T-cell (primary cell): ENCODE data around the gene TPM1. TPM values are rescaled to one million over a fixed set of nuclear protein-coding genes. Genes with fewer than 3 reads are reported as not detected.

ENCODE experiments used
- ATAC-seq, 4 experiments: fragments of 200-7000 bp in 3 of 4; fragments of 150-1000 bp in 1 of 4; cut with Tn5 transposase; replicated peaks in 1 of 4; 1 replicate in 3 of 4; 2 replicates in 1 of 4; pipeline ENCODE4 v1.10.0; 2021; ENCODE audit warnings: moderate library complexity in 3 of 4, mild to moderate bottlenecking in 2 of 4, moderate number of reproducible peaks in 1 of 4
- CTCF ChIA-PET, 2 donors: fragments of 300-600 bp; sonication (Branson Sonifier 250); formaldehyde crosslinking; loops; one replicate each; lab custom pipeline; 2022; ENCODE audit warnings: antibody characterized with exemption in 2 of 2; lab: Charles Lee
- POLR2A ChIA-PET, 2 donors: fragments of 300-600 bp; sonication (Branson Sonifier 250); formaldehyde crosslinking; loops; one replicate each; lab custom pipeline; 2022; ENCODE audit warnings: antibody characterized with exemption in 2 of 2; lab: Charles Lee
- DNase-seq, 35 experiments: peaks; one replicate each; pipeline versions ENCODE4 v3.0.0 to v3.0.0-alpha.2; 2013 to 2023
- H3K27ac ChIP-seq: one replicate; pipeline ENCODE4 v1.5.1; 2013; ENCODE audit warnings: low read length
- H3K27me3 ChIP-seq, 2 experiments: replicated peaks in 1 of 2; 1 replicate in 1 of 2; 2 replicates in 1 of 2; pipeline versions ENCODE4 v1.6.1 to v1.7.0; 2013; ENCODE audit warnings: low read length in 1 of 2, mixed read lengths in 1 of 2; ENCODE audit not compliant: control insufficient read depth in 2 of 2, insufficient read depth in 2 of 2; ENCODE audit errors: extremely low read depth in 1 of 2
- H3K36me3 ChIP-seq, 2 donors: 1 replicate in 1 of 2; 2 replicates in 1 of 2; pipeline versions ENCODE4 v1.6.1 to v1.7.0; 2013; ENCODE audit warnings: low read length in 1 of 2; ENCODE audit not compliant: control insufficient read depth in 2 of 2, insufficient read depth in 1 of 2; ENCODE audit errors: extremely low read depth in 1 of 2
- H3K4me1 ChIP-seq, 2 experiments: 1 replicate in 1 of 2; 2 replicates in 1 of 2; pipeline versions ENCODE4 v1.6.1 to v1.7.0; 2013; ENCODE audit warnings: low read length in 2 of 2, mixed read lengths in 1 of 2; ENCODE audit not compliant: insufficient read depth in 2 of 2, control insufficient read depth in 1 of 2; ENCODE audit errors: extremely low read depth in 1 of 2
- H3K4me3 ChIP-seq, 2 donors: 1 replicate in 1 of 2; 2 replicates in 1 of 2; pipeline versions ENCODE4 v1.5.1 to v1.7.0; 2013; ENCODE audit warnings: mild to moderate bottlenecking in 2 of 2, low read length in 1 of 2, moderate library complexity in 1 of 2; ENCODE audit not compliant: control insufficient read depth in 1 of 2; ENCODE audit errors: extremely low read depth in 1 of 2
- H3K9me3 ChIP-seq: 2 replicates; pipeline ENCODE4 v1.7.0; 2013
- H3K27ac Mint-ChIP-seq, 2 donors: one replicate each; pipeline ENCODE4 v1.8.0; 2020 to 2021; ENCODE audit warnings: mild to moderate bottlenecking in 2 of 2, mixed read lengths in 2 of 2
- H3K27me3 Mint-ChIP-seq, 2 donors: one replicate each; pipeline ENCODE4 v1.8.0; 2021 to 2022; ENCODE audit warnings: mixed read lengths in 2 of 2
- H3K36me3 Mint-ChIP-seq: one replicate; pipeline ENCODE4 v1.8.0; 2021; ENCODE audit warnings: mixed read lengths
- H3K4me1 Mint-ChIP-seq, 3 donors: one replicate each; pipeline ENCODE4 v1.8.0; 2020 to 2022; ENCODE audit warnings: mixed read lengths in 3 of 3, mild to moderate bottlenecking in 1 of 3
- H3K4me3 Mint-ChIP-seq, 3 donors: one replicate each; pipeline ENCODE4 v1.8.0; 2020 to 2022; ENCODE audit warnings: mild to moderate bottlenecking in 3 of 3, mixed read lengths in 3 of 3, moderate library complexity in 3 of 3
- H3K9me3 Mint-ChIP-seq, 3 donors: one replicate each; pipeline ENCODE4 v1.8.0; 2020 to 2022; ENCODE audit warnings: mixed read lengths in 3 of 3
- WGBS: methylation state at CpG from one replicate; pipeline ENCODE4 v1.1.5; 2013; ENCODE audit warnings: missing lambda C conversion rate; ENCODE audit not compliant: insufficient coverage; 5-methylcytosine and 5-hydroxymethylcytosine counted together
- total RNA-seq, 35 experiments: library from RNA in 6 of 35; stranded (reverse) in 6 of 35; fragments of 120-200 nt in 1 of 35; gene quantifications; one replicate each; pipeline versions ENCODE4 v1.2.1 to v1.2.4 and lab custom pipeline; 2013 to 2026

TPM1 gene
- total RNA-seq, 5 donors from 2014 or later (not counting 1 experiment from before 2014, with no cell fraction given): 12.1 to 27.0 (median 23.3) TPM

- Histone ChIP-seq H3K27ac (no peak overlapping the region), H3K4me3 (no peak overlapping the region), H3K27me3 (no peaks in the 10 kb centered on the region), H3K36me3 (peaks cover 13 to 52% of the 10 kb centered on the region in 2 donors), H3K9me3 (no peaks in the 10 kb centered on the region), H3K4me1 (no peaks in the 10 kb centered on the region)
- H3K36me3 Mint-ChIP-seq: peaks cover 66% of the 10 kb centered on the region
- DNase-seq (no peak), ATAC-seq (no peak)
- H3K27me3 Mint-ChIP-seq: no peaks in the 10 kb centered on the region
- H3K4me1 Mint-ChIP-seq: no peaks in the 10 kb centered on the region
- H3K9me3 Mint-ChIP-seq: no peaks in the 10 kb centered on the region
- ChIA-PET POLR2A (no interaction called here), CTCF (interaction anchor here in 1 of 2 donors (1.7 kb wide), 1 partner anchor 14 kb away, joined by 5 read pairs; no protein-coding TSS in a partner anchor)
- no peak overlapping the region for H3K27ac Mint-ChIP-seq
- H3K4me3 Mint-ChIP-seq: no peak overlapping the region
- 100% methylated on average over 2 of the region's 4 CpGs for WGBS
Observed at GRCh38 chr15:63061975-63062374, 19.4 kb downstream of the TPM1 start.

GRCh38 chr15:63063164-63063756, 20.7 kb downstream of the TPM1 start:
- H3K9me3 Mint-ChIP-seq: no peaks in the 10 kb centered on the region
- ChIA-PET CTCF (interaction anchor here in 1 of 2 donors (1.7 kb wide), 1 partner anchor 15 kb away, joined by 5 read pairs; no protein-coding TSS in a partner anchor), POLR2A (no interaction called here)
- H3K36me3 Mint-ChIP-seq: peaks cover 65% of the 10 kb centered on the region
- H3K9me3 ChIP-seq: no peaks in the 10 kb centered on the region
- no peak for ATAC-seq
- no peaks in the 10 kb centered on the region for H3K27me3 Mint-ChIP-seq
- WGBS: 70% methylated on average over 2 of the region's 2 CpGs
- no peaks in the 10 kb centered on the region for H3K4me1 ChIP-seq
- H3K4me3 ChIP-seq: no peak overlapping the region
- no peak overlapping the region for H3K27ac Mint-ChIP-seq
- H3K4me3 Mint-ChIP-seq: no peak overlapping the region
- H3K27me3 ChIP-seq: no peaks in the 10 kb centered on the region
- no peak overlapping the region for H3K27ac ChIP-seq
- H3K4me1 Mint-ChIP-seq: no peaks in the 10 kb centered on the region
- no peak for DNase-seq
- H3K36me3 ChIP-seq: peaks cover 9 to 43% of the 10 kb centered on the region in 2 donors

- ChIA-PET CTCF (no interaction called here), POLR2A (no interaction called here)
- Histone ChIP-seq H3K36me3 (peaks cover 6 to 43% of the 10 kb centered on the region in 2 donors), H3K9me3 (no peaks in the 10 kb centered on the region), H3K4me1 (no peaks in the 10 kb centered on the region), H3K27ac (no peak overlapping the region), H3K27me3 (no peaks in the 10 kb centered on the region), H3K4me3 (no peak overlapping the region)
- Mint-ChIP-seq H3K9me3 (no peaks in the 10 kb centered on the region), H3K4me3 (no peak overlapping the region), H3K27me3 (no peaks in the 10 kb centered on the region), H3K27ac (no peak overlapping the region), H3K36me3 (peaks cover 68% of the 10 kb centered on the region), H3K4me1 (no peaks in the 10 kb centered on the region)
- ATAC-seq (no peak), DNase-seq (no peak)
- 91% methylated on average over 13 of the region's 13 CpGs for WGBS
Observed at GRCh38 chr15:63063877-63064409, 21.4 kb downstream of the TPM1 start.

GRCh38 chr15:63065262-63066221, 23.0 kb downstream of the TPM1 start:
- H3K27me3 ChIP-seq: no peaks in the 10 kb centered on the region
- WGBS: 93% methylated on average over 4 of the region's 8 CpGs
- Mint-ChIP-seq H3K36me3 (peaks cover 63% of the 10 kb centered on the region), H3K4me1 (no peaks in the 10 kb centered on the region), H3K27me3 (no peaks in the 10 kb centered on the region), H3K9me3 (no peaks in the 10 kb centered on the region), H3K27ac (no peak overlapping the region), H3K4me3 (no peak overlapping the region)
- H3K4me1 ChIP-seq: no peaks in the 10 kb centered on the region
- H3K36me3 ChIP-seq: peaks cover 5 to 27% of the 10 kb centered on the region in 2 donors
- no peak overlapping the region for H3K4me3 ChIP-seq
- ChIA-PET POLR2A (interaction anchor here in 1 of 2 donors (0.6 kb wide), 1 partner anchor 17 kb away, joined by 6 read pairs; no protein-coding TSS in a partner anchor), CTCF (interaction anchor here in 1 of 2 donors (0.6 kb wide), 1 partner anchor 364 kb away, joined by 4 read pairs; no protein-coding TSS in a partner anchor)
- no peaks in the 10 kb centered on the region for H3K9me3 ChIP-seq
- ATAC-seq (no peak), DNase-seq (no peak)
- no peak overlapping the region for H3K27ac ChIP-seq

GRCh38 chr15:63066272-63066671, 23.7 kb downstream of the TPM1 start:
- Histone ChIP-seq H3K9me3 (no peaks in the 10 kb centered on the region), H3K36me3 (peaks cover 3 to 22% of the 10 kb centered on the region in 2 donors), H3K27me3 (no peaks in the 10 kb centered on the region), H3K4me3 (no peak overlapping the region), H3K27ac (no peak overlapping the region), H3K4me1 (no peaks in the 10 kb centered on the region)
- ChIA-PET POLR2A (no interaction called here), CTCF (interaction anchor here in 1 of 2 donors (0.6 kb wide), 1 partner anchor 363 kb away, joined by 4 read pairs; no protein-coding TSS in a partner anchor)
- WGBS: 100% methylated on average over 1 of the region's 3 CpGs
- H3K27me3 Mint-ChIP-seq: no peaks in the 10 kb centered on the region
- peaks cover 62% of the 10 kb centered on the region for H3K36me3 Mint-ChIP-seq
- no peaks in the 10 kb centered on the region for H3K4me1 Mint-ChIP-seq
- H3K4me3 Mint-ChIP-seq: no peak overlapping the region
- no peak overlapping the region for H3K27ac Mint-ChIP-seq
- ATAC-seq (no peak), DNase-seq (no peak)
- H3K9me3 Mint-ChIP-seq: no peaks in the 10 kb centered on the region

GRCh38 chr15:63067306-63067705, 24.8 kb downstream of the TPM1 start:
- no peak for DNase-seq

More at GRCh38 chr15:63067306-63067705, 24.8 kb downstream of the TPM1 start:
- Mint-ChIP-seq H3K27ac (no peak overlapping the region), H3K4me1 (no peaks in the 10 kb centered on the region), H3K9me3 (no peaks in the 10 kb centered on the region), H3K27me3 (no peaks in the 10 kb centered on the region), H3K36me3 (peaks cover 58% of the 10 kb centered on the region), H3K4me3 (no peak overlapping the region)
- Histone ChIP-seq H3K27ac (no peak overlapping the region), H3K27me3 (no peaks in the 10 kb centered on the region), H3K4me3 (no peak overlapping the region), H3K36me3 (peaks cover 3 to 13% of the 10 kb centered on the region in 2 donors), H3K9me3 (no peaks in the 10 kb centered on the region), H3K4me1 (no peaks in the 10 kb centered on the region)
- ChIA-PET POLR2A (no interaction called here), CTCF (no interaction called here)
- ATAC-seq: no peak
- no CpG with 5 or more reads among the region's 1 CpG for WGBS
